ENCODE measurements around the gene MTMR4.
A peak's percentile ranks its signal among the peaks of the same experiment; 100 is the strongest.

MTMR4 gene

GRCh38 chr17:58527949-58528348 lies 13.5 kb upstream of the MTMR4 start:
- Histone ChIP-seq H3K36me3 (ENCODE audit: control insufficient read depth in 1 of 2, insufficient read depth in 2 of 2, low read length in 2 of 2) (no peaks in the 10 kb centered on the region), H3K9ac (ENCODE audit: low read depth in 1 of 2, low read length in 2 of 2) (no peak overlapping the region), H3K4me1 (ENCODE audit: control insufficient read depth in 1 of 2, insufficient read depth in 2 of 2, low read length in 2 of 2) (peaks cover 13 to 16% of the 10 kb centered on the region in 2 donors), H3K27me3 (ENCODE audit: control insufficient read depth in 1 of 2, insufficient read depth in 2 of 2, low read length in 2 of 2) (peaks cover 7 to 8% of the 10 kb centered on the region in 2 donors), H3K9me3 (ENCODE audit: control insufficient read depth in 1 of 2, low read length in 2 of 2) (no peaks in the 10 kb centered on the region), H3K27ac (ENCODE audit: low read depth, low read length) (no peak overlapping the region), H3K4me3 (ENCODE audit: low read depth in 1 of 2, low read length in 2 of 2) (peak overlapping the region in 1 of 2 donors; percentile 2)

DNA sequence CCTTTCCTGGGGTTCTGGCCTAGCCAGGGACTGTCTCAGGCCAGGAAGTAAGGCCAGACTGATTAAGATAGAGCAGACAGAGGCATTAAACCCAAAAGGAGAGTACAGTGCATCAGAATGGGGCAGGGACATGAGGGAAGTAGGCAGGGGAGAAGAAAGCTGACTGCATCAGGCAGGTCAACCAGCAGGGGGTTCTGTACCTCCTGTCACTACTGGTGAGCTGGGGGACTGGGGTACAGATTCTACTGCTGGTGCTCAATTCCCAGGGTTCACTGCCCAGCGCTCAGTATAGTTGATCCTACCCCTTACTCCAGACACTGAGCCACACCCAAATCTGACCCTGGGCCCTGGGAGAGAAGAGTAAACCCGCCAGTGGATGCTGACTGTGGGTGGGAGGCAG lies 12.9 kb upstream of the MTMR4 start:
- peaks cover 1 to 4% of the 10 kb centered on the region in 2 donors for H3K27me3 ChIP-seq (ENCODE audit: control insufficient read depth in 1 of 2, insufficient read depth in 2 of 2, low read length in 2 of 2)
- H3K27ac ChIP-seq (ENCODE audit: low read depth, low read length) = no peak overlapping the region
- no peak overlapping the region for H3K9ac ChIP-seq (ENCODE audit: low read depth in 1 of 2, low read length in 2 of 2)
- H3K4me1 ChIP-seq (ENCODE audit: control insufficient read depth in 1 of 2, insufficient read depth in 2 of 2, low read length in 2 of 2) = peaks cover 8 to 12% of the 10 kb centered on the region in 2 donors
- H3K36me3 ChIP-seq (ENCODE audit: control insufficient read depth in 1 of 2, insufficient read depth in 2 of 2, low read length in 2 of 2) = no peaks in the 10 kb centered on the region
- no peaks in the 10 kb centered on the region for H3K9me3 ChIP-seq (ENCODE audit: control insufficient read depth in 1 of 2, low read length in 2 of 2)
- H3K4me3 ChIP-seq (ENCODE audit: low read depth in 1 of 2, low read length in 2 of 2) = no peak overlapping the region

- peak overlapping the region; percentile 50 for H3K27ac ChIP-seq (ENCODE audit: low read depth, low read length)
- peaks cover 1 to 4% of the 10 kb centered on the region in 2 donors for H3K4me1 ChIP-seq (ENCODE audit: control insufficient read depth in 1 of 2, insufficient read depth in 2 of 2, low read length in 2 of 2)
- H3K36me3 ChIP-seq (ENCODE audit: control insufficient read depth in 1 of 2, insufficient read depth in 2 of 2, low read length in 2 of 2) = no peaks in the 10 kb centered on the region
- H3K4me3 ChIP-seq (ENCODE audit: low read depth in 1 of 2, low read length in 2 of 2) = no peak overlapping the region
- H3K9ac ChIP-seq (ENCODE audit: low read depth in 1 of 2, low read length in 2 of 2) = no peak overlapping the region
- no peaks in the 10 kb centered on the region for H3K27me3 ChIP-seq (ENCODE audit: control insufficient read depth in 1 of 2, insufficient read depth in 2 of 2, low read length in 2 of 2)
- H3K9me3 ChIP-seq (ENCODE audit: control insufficient read depth in 1 of 2, low read length in 2 of 2) = no peaks in the 10 kb centered on the region
Measured at GRCh38 chr17:58525239-58525638, 10.8 kb upstream of the MTMR4 start.

- no peak overlapping the region for H3K4me3 ChIP-seq (ENCODE audit: low read depth in 1 of 2, low read length in 2 of 2)
- no peaks in the 10 kb centered on the region for H3K36me3 ChIP-seq (ENCODE audit: control insufficient read depth in 1 of 2, insufficient read depth in 2 of 2, low read length in 2 of 2)
- no peaks in the 10 kb centered on the region for H3K9me3 ChIP-seq (ENCODE audit: control insufficient read depth in 1 of 2, low read length in 2 of 2)
- no peak overlapping the region for H3K27ac ChIP-seq (ENCODE audit: low read depth, low read length)
- no peaks in the 10 kb centered on the region for H3K27me3 ChIP-seq (ENCODE audit: control insufficient read depth in 1 of 2, insufficient read depth in 2 of 2, low read length in 2 of 2)
- H3K4me1 ChIP-seq (ENCODE audit: control insufficient read depth in 1 of 2, insufficient read depth in 2 of 2, low read length in 2 of 2) = peaks cover 13% of the 10 kb centered on the region in 2 donors
- no peak overlapping the region for H3K9ac ChIP-seq (ENCODE audit: low read depth in 1 of 2, low read length in 2 of 2)
Measured at GRCh38 chr17:58521680-58522079, 7.2 kb upstream of the MTMR4 start.

DNA sequence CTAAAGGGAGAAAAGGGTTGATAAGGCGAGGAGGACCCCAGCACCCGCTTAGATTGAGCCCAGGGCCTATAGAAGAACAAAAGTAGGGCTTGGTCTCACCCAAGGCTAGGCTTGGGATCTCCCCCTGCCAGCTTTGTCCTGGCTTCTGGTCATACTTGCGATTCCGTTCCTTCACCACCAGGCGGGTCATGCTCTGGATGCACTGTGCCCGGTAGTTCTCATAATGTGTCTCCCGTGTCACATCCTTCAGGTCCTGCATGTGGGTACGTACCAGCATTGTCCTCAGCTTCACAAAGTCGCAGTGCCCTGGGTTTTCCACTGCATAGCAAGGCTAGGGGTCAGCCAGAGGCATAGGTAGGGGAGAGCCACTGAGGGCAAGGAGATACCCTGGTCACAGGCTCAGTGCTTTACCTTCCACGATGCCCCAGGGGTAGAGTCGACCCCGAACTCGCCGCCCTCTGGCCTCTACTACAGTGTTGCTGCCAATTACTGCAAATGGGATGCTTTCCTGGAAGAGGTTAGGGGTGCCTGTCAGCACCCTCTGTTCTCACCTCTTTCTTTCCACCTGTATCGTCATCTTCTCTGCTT lies 6.5 kb upstream of the MTMR4 start:
- H3K27me3 ChIP-seq (ENCODE audit: control insufficient read depth in 1 of 2, insufficient read depth in 2 of 2, low read length in 2 of 2) = no peaks in the 10 kb centered on the region
- H3K9me3 ChIP-seq (ENCODE audit: control insufficient read depth in 1 of 2, low read length in 2 of 2) = no peaks in the 10 kb centered on the region
- peaks cover 20% of the 10 kb centered on the region in 2 donors for H3K4me1 ChIP-seq (ENCODE audit: control insufficient read depth in 1 of 2, insufficient read depth in 2 of 2, low read length in 2 of 2)
- H3K27ac ChIP-seq (ENCODE audit: low read depth, low read length) = no peak overlapping the region
- H3K9ac ChIP-seq (ENCODE audit: low read depth in 1 of 2, low read length in 2 of 2) = no peak overlapping the region
- H3K36me3 ChIP-seq (ENCODE audit: control insufficient read depth in 1 of 2, insufficient read depth in 2 of 2, low read length in 2 of 2) = no peaks in the 10 kb centered on the region
- no peak overlapping the region for H3K4me3 ChIP-seq (ENCODE audit: low read depth in 1 of 2, low read length in 2 of 2)

DNA sequence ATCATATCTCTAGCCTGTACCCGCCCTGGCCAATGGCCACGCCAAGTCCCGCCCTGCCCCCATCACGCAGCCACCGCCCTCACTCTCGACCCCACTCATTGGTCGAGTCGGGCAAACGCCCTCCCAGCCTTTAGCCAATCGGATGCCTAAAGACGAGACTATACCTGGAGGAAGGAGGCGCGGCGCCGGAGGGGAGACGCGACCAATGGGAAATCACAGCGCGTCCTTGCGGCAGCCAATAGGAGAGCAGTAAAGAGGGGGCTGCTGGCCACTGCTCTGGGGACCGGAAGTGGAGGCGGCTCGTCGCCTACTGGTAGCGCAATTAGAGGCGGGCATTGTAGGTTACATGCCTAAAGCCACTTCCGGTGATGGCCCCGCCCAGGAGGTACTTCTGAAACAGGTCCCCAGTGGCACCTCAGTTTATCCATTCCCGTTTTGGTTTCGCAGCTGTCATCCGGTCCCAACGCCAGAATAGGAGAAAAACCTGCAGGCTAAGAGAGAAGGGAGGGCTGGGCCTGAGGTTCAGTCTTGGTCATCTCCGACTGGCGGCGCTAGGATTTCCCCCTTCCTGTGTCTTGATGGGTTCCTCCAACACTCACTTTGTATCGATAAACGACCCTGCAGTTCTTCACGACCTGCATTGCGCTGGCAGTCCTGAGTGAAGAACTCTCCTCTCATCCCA lies 3.6 kb upstream of the MTMR4 start:
- peak overlapping the region; percentile 89 to 97 for H3K9ac ChIP-seq (ENCODE audit: low read depth in 1 of 2, low read length in 2 of 2)
- no peaks in the 10 kb centered on the region for H3K36me3 ChIP-seq (ENCODE audit: control insufficient read depth in 1 of 2, insufficient read depth in 2 of 2, low read length in 2 of 2)
- H3K4me1 ChIP-seq (ENCODE audit: control insufficient read depth in 1 of 2, insufficient read depth in 2 of 2, low read length in 2 of 2) = peaks cover 36 to 42% of the 10 kb centered on the region in 2 donors
- peak overlapping the region; percentile 95 for H3K27ac ChIP-seq (ENCODE audit: low read depth, low read length)
- peak overlapping the region; percentile 82 to 95 for H3K4me3 ChIP-seq (ENCODE audit: low read depth in 1 of 2, low read length in 2 of 2)
- no peaks in the 10 kb centered on the region for H3K9me3 ChIP-seq (ENCODE audit: control insufficient read depth in 1 of 2, low read length in 2 of 2)
- H3K27me3 ChIP-seq (ENCODE audit: control insufficient read depth in 1 of 2, insufficient read depth in 2 of 2, low read length in 2 of 2) = no peaks in the 10 kb centered on the region

DNA sequence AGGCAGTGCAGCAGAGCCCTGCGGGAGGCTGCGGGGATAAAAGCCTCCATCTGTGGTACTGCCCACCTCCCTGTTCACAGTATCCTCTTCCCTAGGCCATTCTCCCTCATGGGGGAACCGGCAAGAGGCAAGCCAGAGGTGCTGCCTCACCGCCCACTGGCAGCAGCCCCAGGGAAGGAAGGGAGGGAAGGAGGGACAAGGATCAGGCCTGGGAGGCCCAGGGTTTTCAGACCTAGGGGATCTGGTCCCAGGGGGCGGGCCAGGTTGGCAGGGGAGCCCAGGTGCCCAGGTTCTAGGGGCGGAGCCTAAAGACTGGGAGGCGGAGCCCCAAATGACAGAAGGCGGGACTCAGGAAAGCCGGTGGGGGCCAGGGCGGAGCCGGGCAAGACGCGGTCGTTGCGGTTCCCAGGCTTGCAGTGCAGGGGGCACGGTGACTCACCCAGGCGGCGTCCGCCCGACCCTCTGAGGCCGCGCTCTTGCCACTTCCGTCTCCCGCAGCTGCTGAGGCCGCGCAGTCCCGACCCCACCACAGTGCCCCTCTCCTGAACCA lies 3.0 kb upstream of the MTMR4 start:
- peak overlapping the region; percentile 89 to 97 for H3K9ac ChIP-seq (ENCODE audit: low read depth in 1 of 2, low read length in 2 of 2)
- H3K9me3 ChIP-seq (ENCODE audit: control insufficient read depth in 1 of 2, low read length in 2 of 2) = no peaks in the 10 kb centered on the region
- H3K36me3 ChIP-seq (ENCODE audit: control insufficient read depth in 1 of 2, insufficient read depth in 2 of 2, low read length in 2 of 2) = peaks cover under 1 to 3% of the 10 kb centered on the region in 2 donors
- peaks cover 37 to 46% of the 10 kb centered on the region in 2 donors for H3K4me1 ChIP-seq (ENCODE audit: control insufficient read depth in 1 of 2, insufficient read depth in 2 of 2, low read length in 2 of 2)
- no peaks in the 10 kb centered on the region for H3K27me3 ChIP-seq (ENCODE audit: control insufficient read depth in 1 of 2, insufficient read depth in 2 of 2, low read length in 2 of 2)
- peak overlapping the region; percentile 71 to 82 for H3K4me3 ChIP-seq (ENCODE audit: low read depth in 1 of 2, low read length in 2 of 2)
- peak overlapping the region; percentile 95 for H3K27ac ChIP-seq (ENCODE audit: low read depth, low read length)

DNA sequence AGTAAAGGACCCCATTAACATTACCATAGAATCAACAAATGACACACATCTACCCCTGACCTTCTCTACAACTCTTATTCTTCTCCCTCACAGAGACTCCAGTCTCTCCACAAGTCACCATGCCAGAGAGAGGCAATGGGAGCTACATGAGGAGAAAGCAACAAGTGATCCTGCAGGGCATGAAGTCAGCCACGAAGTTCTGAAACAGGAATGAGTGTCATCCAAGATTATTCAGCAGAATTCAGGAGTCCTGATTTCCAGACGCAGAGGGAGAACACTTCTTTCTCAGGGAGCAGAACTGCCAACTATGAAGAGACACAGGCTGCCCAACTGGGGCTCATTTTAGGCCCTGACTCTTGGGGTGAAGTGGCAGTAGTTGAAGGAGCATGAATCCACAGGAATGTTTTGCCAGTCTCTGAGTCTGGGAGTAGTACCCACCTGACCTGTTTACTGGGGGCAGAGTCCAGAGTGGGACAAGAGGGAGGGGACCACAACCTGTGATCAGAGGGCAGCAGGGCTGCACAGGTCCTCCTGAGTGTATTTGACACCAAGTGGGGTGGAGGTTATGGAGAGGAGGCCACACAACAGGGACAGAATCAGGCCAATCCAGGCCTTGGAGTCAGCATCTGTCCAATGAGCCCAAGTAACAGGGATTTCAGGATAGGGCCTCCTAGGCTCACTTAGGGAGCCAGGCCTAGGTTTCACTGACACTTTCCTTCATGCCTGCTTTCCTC lies 2.4 kb upstream of the MTMR4 start:
- Histone ChIP-seq H3K27me3 (ENCODE audit: control insufficient read depth in 1 of 2, insufficient read depth in 2 of 2, low read length in 2 of 2) (no peaks in the 10 kb centered on the region), H3K9me3 (ENCODE audit: control insufficient read depth in 1 of 2, low read length in 2 of 2) (no peaks in the 10 kb centered on the region), H3K4me1 (ENCODE audit: control insufficient read depth in 1 of 2, insufficient read depth in 2 of 2, low read length in 2 of 2) (peaks cover 37 to 46% of the 10 kb centered on the region in 2 donors), H3K36me3 (ENCODE audit: control insufficient read depth in 1 of 2, insufficient read depth in 2 of 2, low read length in 2 of 2) (peaks cover 3 to 7% of the 10 kb centered on the region in 2 donors), H3K4me3 (ENCODE audit: low read depth in 1 of 2, low read length in 2 of 2) (peak overlapping the region; percentile 71 to 82), H3K9ac (ENCODE audit: low read depth in 1 of 2, low read length in 2 of 2) (peak overlapping the region; percentile 89 to 97), H3K27ac (ENCODE audit: low read depth, low read length) (peak overlapping the region; percentile 95)

DNA sequence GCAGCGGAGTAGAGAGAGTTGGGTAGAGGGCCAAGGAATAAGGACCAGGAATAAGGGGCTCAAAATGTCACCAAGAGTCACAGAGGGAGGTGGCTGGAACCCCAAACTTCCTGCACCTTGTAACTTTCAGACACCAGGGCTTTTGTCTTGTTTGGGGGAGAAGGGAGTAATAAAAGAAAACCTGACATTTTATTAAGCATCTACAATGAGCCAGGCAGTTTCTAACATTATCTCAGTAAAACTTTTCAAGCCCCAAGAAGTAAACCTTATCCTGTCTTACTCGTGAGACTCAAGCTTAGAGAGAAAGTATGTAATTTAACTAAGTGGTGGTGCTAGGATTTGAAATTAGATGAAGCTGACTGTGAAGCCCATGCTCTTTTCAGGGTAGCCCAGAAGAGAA lies 848 bp upstream of the MTMR4 start:
- Histone ChIP-seq H3K4me1 (ENCODE audit: control insufficient read depth in 1 of 2, insufficient read depth in 2 of 2, low read length in 2 of 2) (peaks cover 37 to 45% of the 10 kb centered on the region in 2 donors), H3K27ac (ENCODE audit: low read depth, low read length) (peak overlapping the region; percentile 57), H3K9ac (ENCODE audit: low read depth in 1 of 2, low read length in 2 of 2) (peak overlapping the region; percentile 61 to 97), H3K27me3 (ENCODE audit: control insufficient read depth in 1 of 2, insufficient read depth in 2 of 2, low read length in 2 of 2) (no peaks in the 10 kb centered on the region), H3K9me3 (ENCODE audit: control insufficient read depth in 1 of 2, low read length in 2 of 2) (no peaks in the 10 kb centered on the region), H3K36me3 (ENCODE audit: control insufficient read depth in 1 of 2, insufficient read depth in 2 of 2, low read length in 2 of 2) (peaks cover 12 to 22% of the 10 kb centered on the region in 2 donors), H3K4me3 (ENCODE audit: low read depth in 1 of 2, low read length in 2 of 2) (peak overlapping the region; percentile 71 to 82)

- H3K27ac ChIP-seq (ENCODE audit: low read depth, low read length) = peak overlapping the region; percentile 57
- peaks cover 17 to 27% of the 10 kb centered on the region in 2 donors for H3K36me3 ChIP-seq (ENCODE audit: control insufficient read depth in 1 of 2, insufficient read depth in 2 of 2, low read length in 2 of 2)
- peaks cover 37 to 40% of the 10 kb centered on the region in 2 donors for H3K4me1 ChIP-seq (ENCODE audit: control insufficient read depth in 1 of 2, insufficient read depth in 2 of 2, low read length in 2 of 2)
- H3K9me3 ChIP-seq (ENCODE audit: control insufficient read depth in 1 of 2, low read length in 2 of 2) = no peaks in the 10 kb centered on the region
- peak overlapping the region; percentile 61 to 67 for H3K9ac ChIP-seq (ENCODE audit: low read depth in 1 of 2, low read length in 2 of 2)
- H3K27me3 ChIP-seq (ENCODE audit: control insufficient read depth in 1 of 2, insufficient read depth in 2 of 2, low read length in 2 of 2) = no peaks in the 10 kb centered on the region
- H3K4me3 ChIP-seq (ENCODE audit: low read depth in 1 of 2, low read length in 2 of 2) = peak overlapping the region; percentile 71 to 82
Measured at GRCh38 chr17:58514770-58515157, 326 bp upstream of the MTMR4 start.
